H9 (cell line): Measurements from ENCODE around the gene S1PR4. TPM values are rescaled to one million over a fixed set of nuclear protein-coding genes. Genes with fewer than 3 reads are reported as not detected.

Experiments used
- DNase-seq: peaks from one replicate; pipeline ENCODE4 v3.0.0-alpha.2; 2017
- H2AFZ ChIP-seq: one replicate; pipeline ENCODE4 v1.6.1; 2013; ENCODE audit warnings: mild to moderate bottlenecking, low read length, control low read depth, moderate library complexity
- H2AK5ac ChIP-seq: 2 replicates; pipeline ENCODE4 v1.6.1; 2013; ENCODE audit warnings: low read length, control low read depth, mixed read lengths; ENCODE audit not compliant: insufficient read length
- H2BK120ac ChIP-seq: one replicate; pipeline ENCODE4 v1.6.1; 2013; ENCODE audit warnings: low read depth, mild to moderate bottlenecking, low read length, control low read depth, inconsistent platforms; ENCODE audit not compliant: poor library complexity, severe bottlenecking
- H2BK12ac ChIP-seq: 2 replicates; pipeline ENCODE4 v1.6.1; 2013; ENCODE audit warnings: low read length, control low read depth, mixed read lengths, low read depth; ENCODE audit not compliant: insufficient read length
- H2BK15ac ChIP-seq: 2 replicates; pipeline ENCODE4 v1.6.1; 2013; ENCODE audit warnings: low read depth, low read length, control low read depth
- H2BK20ac ChIP-seq: one replicate; pipeline ENCODE4 v1.6.1; 2013; ENCODE audit warnings: low read depth, mild to moderate bottlenecking, low read length, control low read depth, inconsistent platforms; ENCODE audit not compliant: poor library complexity, severe bottlenecking
- H2BK5ac ChIP-seq: 2 replicates; pipeline ENCODE4 v1.6.1; 2013; ENCODE audit warnings: low read length, control low read depth, mixed read lengths; ENCODE audit not compliant: insufficient read length
- H3K14ac ChIP-seq: 2 replicates; pipeline ENCODE4 v1.6.1; 2013; ENCODE audit warnings: low read length, control low read depth; ENCODE audit not compliant: insufficient read depth
- H3K18ac ChIP-seq: 2 replicates; pipeline ENCODE4 v1.6.1; 2013; ENCODE audit warnings: low read depth, mild to moderate bottlenecking, mixed read lengths, low read length, control low read depth; ENCODE audit not compliant: insufficient read length
- H3K23ac ChIP-seq: 2 replicates; pipeline ENCODE4 v1.6.1; 2013; ENCODE audit warnings: low read length, control low read depth, mixed read lengths, low read depth; ENCODE audit not compliant: insufficient read length
- H3K23me2 ChIP-seq: 2 replicates; pipeline ENCODE4 v1.6.1; 2013; ENCODE audit warnings: low read depth, mild to moderate bottlenecking, mixed read lengths, low read length, control low read depth; ENCODE audit not compliant: insufficient read length, poor library complexity, severe bottlenecking
- H3K27ac ChIP-seq: 2 replicates; pipeline ENCODE4 v1.5.1; 2013; ENCODE audit warnings: low read length, control low read depth, mixed read lengths, low read depth; ENCODE audit not compliant: insufficient read length
- H3K27me3 ChIP-seq: 2 replicates; pipeline ENCODE4 v1.6.1; 2013; ENCODE audit warnings: low read length, control low read depth, inconsistent platforms; ENCODE audit not compliant: insufficient read depth
- H3K4ac ChIP-seq: 2 replicates; pipeline ENCODE4 v1.6.1; 2013; ENCODE audit warnings: low read depth, mild to moderate bottlenecking, control low read depth, inconsistent platforms, low read length, moderate library complexity
- H3K4me1 ChIP-seq: 2 replicates; pipeline ENCODE4 v1.6.1; 2013; ENCODE audit warnings: low read length, control low read depth, inconsistent platforms; ENCODE audit not compliant: insufficient read depth
- H3K4me2 ChIP-seq: 2 replicates; pipeline ENCODE4 v1.6.1; 2013; ENCODE audit warnings: low read length, control low read depth, mixed read lengths; ENCODE audit not compliant: insufficient read length, insufficient read depth
- H3K56ac ChIP-seq: 2 replicates; pipeline ENCODE4 v1.6.1; 2013; ENCODE audit warnings: low read depth, mild to moderate bottlenecking, mixed read lengths, low read length, control low read depth; ENCODE audit not compliant: insufficient read length
- H3K79me1 ChIP-seq: 2 replicates; pipeline ENCODE4 v1.6.1; 2013; ENCODE audit warnings: low read depth, mild to moderate bottlenecking, moderate library complexity, low read length, control low read depth, inconsistent platforms; ENCODE audit not compliant: insufficient read depth, poor library complexity, severe bottlenecking
- H3K79me2 ChIP-seq: 2 replicates; pipeline ENCODE4 v1.6.1; 2013; ENCODE audit warnings: low read length, control low read depth, inconsistent platforms; ENCODE audit not compliant: insufficient read depth
- H3K9ac ChIP-seq: 2 replicates; pipeline ENCODE4 v1.6.1; 2013; ENCODE audit warnings: low read length, control low read depth, mixed read lengths; ENCODE audit not compliant: insufficient read length; ENCODE audit errors: extremely low read depth
- H3K9me3 ChIP-seq: one replicate; pipeline ENCODE4 v1.6.1; 2013; ENCODE audit warnings: low read depth, low read length, inconsistent platforms; ENCODE audit not compliant: control insufficient read depth
- H3T11ph ChIP-seq: one replicate; pipeline ENCODE4 v1.6.1; 2013; ENCODE audit warnings: mild to moderate bottlenecking, low read length, control low read depth, inconsistent platforms
- H4K20me1 ChIP-seq: one replicate; pipeline ENCODE4 v1.6.1; 2013; ENCODE audit not compliant: control insufficient read depth, insufficient read length, insufficient read depth
- H4K5ac ChIP-seq: 2 replicates; pipeline ENCODE4 v1.6.1; 2013; ENCODE audit warnings: low read depth, mild to moderate bottlenecking, mixed read lengths, low read length, control low read depth; ENCODE audit not compliant: insufficient read length
- H4K8ac ChIP-seq: replicated peaks from 2 replicates; pipeline ENCODE4 v1.6.1; 2013; ENCODE audit warnings: low read length, control low read depth, mixed read lengths, low read depth; ENCODE audit not compliant: insufficient read length
- H4K91ac ChIP-seq: 2 replicates; pipeline ENCODE4 v1.6.1; 2013; ENCODE audit warnings: low read depth, mild to moderate bottlenecking, moderate library complexity, mixed read lengths, low read length, control low read depth; ENCODE audit not compliant: insufficient read length
- H3K27ac Mint-ChIP-seq, 3 experiments: 2 replicates in 2 of 3; 3 replicates in 1 of 3; pipeline ENCODE4 v1.8.0; 2020 to 2021; ENCODE audit warnings: mixed read lengths in 3 of 3, mild to moderate bottlenecking in 1 of 3, moderate library complexity in 1 of 3
- H3K27me3 Mint-ChIP-seq: 2 replicates; pipeline ENCODE4 v1.8.0; 2021; ENCODE audit warnings: low read depth, mild to moderate bottlenecking, moderate library complexity, mixed read lengths
- H3K36me3 Mint-ChIP-seq, 3 experiments: 2 replicates in 2 of 3; 3 replicates in 1 of 3; pipeline ENCODE4 v1.8.0; 2020 to 2021; ENCODE audit warnings: low read depth in 3 of 3, mixed read lengths in 3 of 3; ENCODE audit not compliant: insufficient read depth in 1 of 3
- H3K4me1 Mint-ChIP-seq, 2 experiments: 2 replicates each; pipeline ENCODE4 v1.8.0; 2020; ENCODE audit warnings: mixed read lengths in 2 of 2
- H3K4me3 Mint-ChIP-seq, 2 experiments: 2 replicates in 1 of 2; 3 replicates in 1 of 2; pipeline ENCODE4 v1.8.0; 2020 to 2021; ENCODE audit warnings: mild to moderate bottlenecking in 2 of 2, mixed read lengths in 2 of 2, moderate library complexity in 1 of 2
- H3K9me3 Mint-ChIP-seq, 2 experiments: 2 replicates in 1 of 2; 3 replicates in 1 of 2; pipeline ENCODE4 v1.8.0; 2020; ENCODE audit warnings: mild to moderate bottlenecking in 2 of 2, mixed read lengths in 2 of 2, moderate library complexity in 1 of 2
- CTCF ChIP-seq: fragments of 200-600 bp; sonication (generic); conservative IDR thresholded peaks from 3 replicates; pipeline ENCODE4 v1.8.0; 2021; ENCODE audit warnings: antibody characterized with exemption, mild to moderate bottlenecking
- WGBS: extraction: QIAGEN DNeasy Blood & Tissue Kit; methylation state at CpG from one replicate; pipeline ENCODE4 v1.1.7; 2013; ENCODE audit warnings: missing lambda C conversion rate, low lambda C conversion rate, mixed read lengths; ENCODE audit not compliant: insufficient read length; ENCODE audit errors: extremely low coverage; 5-methylcytosine and 5-hydroxymethylcytosine counted together
- total RNA-seq: library from RNA; stranded (reverse); gene quantifications from 2 replicates; pipeline ENCODE4 v1.2.1, GENCODE V29; 2021

Gene S1PR4
- total RNA-seq, 1 experiment from 2014 or later = not detected

- Mint-ChIP-seq H3K9me3 (no peaks in the 10 kb centered on the region), H3K27me3 (peaks cover 28% of the 10 kb centered on the region), H3K4me1 (peaks cover 0 to 15% of the 10 kb centered on the region in 2 experiments; a peak in 2 of 4 replicates), H3K36me3 (no peaks in the 10 kb centered on the region; a peak in 1 of 7 replicates), H3K4me3 (no peak overlapping the region), H3K27ac (no peak overlapping the region)
- Histone ChIP-seq H3K79me2 (no peaks in the 10 kb centered on the region), H3K4ac (no peak overlapping the region), H3K27me3 (no peaks in the 10 kb centered on the region), H4K91ac (no peak overlapping the region), H4K5ac (no peak overlapping the region), H3K23me2 (peaks cover 6% of the 10 kb centered on the region), H3K14ac (no peak overlapping the region), H2BK120ac (no peak overlapping the region), H3K27ac (no peak overlapping the region), H2AFZ (no peak overlapping the region), H3K9me3 (no peaks in the 10 kb centered on the region), H4K8ac (no peak overlapping the region), H2AK5ac (no peak overlapping the region), H3K9ac (no peak overlapping the region), H3K56ac (no peak overlapping the region), H3K79me1 (no peaks in the 10 kb centered on the region), H3K18ac (no peak overlapping the region), H2BK20ac (no peak overlapping the region), H2BK5ac (no peak overlapping the region), H3K4me1 (no peaks in the 10 kb centered on the region), H4K20me1 (no peaks in the 10 kb centered on the region), H3K23ac (no peak overlapping the region), H3K4me2 (no peak overlapping the region), H2BK12ac (no peak overlapping the region), H3T11ph (no peak overlapping the region), H2BK15ac (no peak overlapping the region)
- no peak for DNase-seq
- no peak for TF ChIP-seq CTCF
- WGBS = 100% methylated on average over 1 of the region's 5 CpGs
Observed at GRCh38 chr19:3222709-3223108, 44.1 kb downstream of the S1PR4 start.
